GM18526 (cell line): ENCODE measurements around the gene PLCB1.

Experiments used
- POLR2A ChIP-seq: IDR thresholded peaks from 3 replicates; pipeline ENCODE4 v1.6.1; 2011; ENCODE audit not compliant: insufficient read length; ENCODE audit errors: extremely low read depth

The PLCB1 gene

GRCh38 chr20:8569766-8570165 lies 437.7 kb downstream of the PLCB1 start:
- TF ChIP-seq POLR2A, result no peak

GRCh38 chr20:8571611-8572010 lies 439.5 kb downstream of the PLCB1 start:
- TF ChIP-seq POLR2A, result no peak

GRCh38 chr20:8573686-8574085 lies 441.6 kb downstream of the PLCB1 start:
- TF ChIP-seq POLR2A, result no peak

- no peak for TF ChIP-seq POLR2A
Observed at GRCh38 chr20:8575114-8575513, 443.0 kb downstream of the PLCB1 start.

- no peak for TF ChIP-seq POLR2A
Observed at GRCh38 chr20:8578161-8578865, 446.2 kb downstream of the PLCB1 start.

GRCh38 chr20:8579035-8579434 lies 447.0 kb downstream of the PLCB1 start:
- no peak for TF ChIP-seq POLR2A

- TF ChIP-seq POLR2A, result no peak
Observed at GRCh38 chr20:8581446-8582183, 449.5 kb downstream of the PLCB1 start.

GRCh38 chr20:8583012-8583565 lies 451.0 kb downstream of the PLCB1 start:
- no peak for TF ChIP-seq POLR2A

GRCh38 chr20:8583566-8584043 lies 451.5 kb downstream of the PLCB1 start:
- TF ChIP-seq POLR2A, result no peak

- no peak for TF ChIP-seq POLR2A
Observed at GRCh38 chr20:8587251-8587650, 455.2 kb downstream of the PLCB1 start.

GRCh38 chr20:8587810-8588209 lies 455.7 kb downstream of the PLCB1 start:
- no peak for TF ChIP-seq POLR2A

GRCh38 chr20:8589956-8590355 lies 457.9 kb downstream of the PLCB1 start:
- no peak for TF ChIP-seq POLR2A

- no peak for TF ChIP-seq POLR2A
Observed at GRCh38 chr20:8601542-8601912, 469.5 kb downstream of the PLCB1 start.

GRCh38 chr20:8602389-8603116 lies 470.5 kb downstream of the PLCB1 start:
- no peak for TF ChIP-seq POLR2A

GRCh38 chr20:8608470-8608869 lies 476.4 kb downstream of the PLCB1 start:
- TF ChIP-seq POLR2A, result no peak

GRCh38 chr20:8616792-8617191 lies 484.7 kb downstream of the PLCB1 start:
- no peak for TF ChIP-seq POLR2A

GRCh38 chr20:8621001-8621400 lies 488.9 kb downstream of the PLCB1 start:
- no peak for TF ChIP-seq POLR2A
